ENCODE results near the gene KIF16B.

The KIF16B gene

DNA sequence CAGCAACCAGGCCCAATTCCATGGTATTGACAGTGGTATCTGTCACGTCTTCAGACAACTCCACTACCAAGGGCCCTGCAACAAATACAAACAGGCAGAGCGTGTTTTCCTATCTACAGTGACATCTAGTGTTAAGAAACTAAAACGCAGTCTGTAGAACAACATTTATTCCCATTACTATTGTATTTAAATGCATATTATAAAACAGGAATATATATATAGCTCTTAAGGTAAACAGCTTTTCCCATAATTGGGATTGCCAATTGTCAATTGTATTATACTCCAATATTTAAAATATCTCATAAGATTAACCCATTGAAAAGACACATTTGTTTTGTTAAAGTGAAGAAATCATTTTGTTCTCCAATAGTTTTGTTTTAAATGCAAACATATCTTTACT is 97.2 kb downstream of the KIF16B start:
- Histone ChIP-seq H3K4me3 (replicated peaks; ENCODE audit: insufficient read depth, low read length) (no peak overlapping the region), H3K27ac (replicated peaks) (no peak overlapping the region), H3K27me3 (ENCODE audit: insufficient read depth, poor library complexity, severe bottlenecking) (peaks cover 3% of the 10 kb centered on the region)
- DNase-seq (ENCODE audit: low read depth in 1 of 2, low spot score in 1 of 2): no peak
- TF ChIP-seq, protein P1, sequence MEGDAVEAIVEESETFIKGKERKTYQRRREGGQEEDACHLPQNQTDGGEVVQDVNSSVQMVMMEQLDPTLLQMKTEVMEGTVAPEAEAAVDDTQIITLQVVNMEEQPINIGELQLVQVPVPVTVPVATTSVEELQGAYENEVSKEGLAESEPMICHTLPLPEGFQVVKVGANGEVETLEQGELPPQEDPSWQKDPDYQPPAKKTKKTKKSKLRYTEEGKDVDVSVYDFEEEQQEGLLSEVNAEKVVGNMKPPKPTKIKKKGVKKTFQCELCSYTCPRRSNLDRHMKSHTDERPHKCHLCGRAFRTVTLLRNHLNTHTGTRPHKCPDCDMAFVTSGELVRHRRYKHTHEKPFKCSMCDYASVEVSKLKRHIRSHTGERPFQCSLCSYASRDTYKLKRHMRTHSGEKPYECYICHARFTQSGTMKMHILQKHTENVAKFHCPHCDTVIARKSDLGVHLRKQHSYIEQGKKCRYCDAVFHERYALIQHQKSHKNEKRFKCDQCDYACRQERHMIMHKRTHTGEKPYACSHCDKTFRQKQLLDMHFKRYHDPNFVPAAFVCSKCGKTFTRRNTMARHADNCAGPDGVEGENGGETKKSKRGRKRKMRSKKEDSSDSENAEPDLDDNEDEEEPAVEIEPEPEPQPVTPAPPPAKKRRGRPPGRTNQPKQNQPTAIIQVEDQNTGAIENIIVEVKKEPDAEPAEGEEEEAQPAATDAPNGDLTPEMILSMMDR (IDR thresholded peaks at IDR 0.05; ENCODE audit: insufficient read depth, low read length): peak; percentile 49
- TF ChIP-seq POLR2AphosphoS5 (IDR thresholded peaks at IDR 0.05; ENCODE audit: low read depth) (no peak), GABPA (IDR thresholded peaks at IDR 0.05; ENCODE audit: low read depth) (no peak), SPI1 (IDR thresholded peaks at IDR 0.05; ENCODE audit: borderline replicate concordance, low read depth) (no peak)
- TF ChIP-seq, protein P2, sequence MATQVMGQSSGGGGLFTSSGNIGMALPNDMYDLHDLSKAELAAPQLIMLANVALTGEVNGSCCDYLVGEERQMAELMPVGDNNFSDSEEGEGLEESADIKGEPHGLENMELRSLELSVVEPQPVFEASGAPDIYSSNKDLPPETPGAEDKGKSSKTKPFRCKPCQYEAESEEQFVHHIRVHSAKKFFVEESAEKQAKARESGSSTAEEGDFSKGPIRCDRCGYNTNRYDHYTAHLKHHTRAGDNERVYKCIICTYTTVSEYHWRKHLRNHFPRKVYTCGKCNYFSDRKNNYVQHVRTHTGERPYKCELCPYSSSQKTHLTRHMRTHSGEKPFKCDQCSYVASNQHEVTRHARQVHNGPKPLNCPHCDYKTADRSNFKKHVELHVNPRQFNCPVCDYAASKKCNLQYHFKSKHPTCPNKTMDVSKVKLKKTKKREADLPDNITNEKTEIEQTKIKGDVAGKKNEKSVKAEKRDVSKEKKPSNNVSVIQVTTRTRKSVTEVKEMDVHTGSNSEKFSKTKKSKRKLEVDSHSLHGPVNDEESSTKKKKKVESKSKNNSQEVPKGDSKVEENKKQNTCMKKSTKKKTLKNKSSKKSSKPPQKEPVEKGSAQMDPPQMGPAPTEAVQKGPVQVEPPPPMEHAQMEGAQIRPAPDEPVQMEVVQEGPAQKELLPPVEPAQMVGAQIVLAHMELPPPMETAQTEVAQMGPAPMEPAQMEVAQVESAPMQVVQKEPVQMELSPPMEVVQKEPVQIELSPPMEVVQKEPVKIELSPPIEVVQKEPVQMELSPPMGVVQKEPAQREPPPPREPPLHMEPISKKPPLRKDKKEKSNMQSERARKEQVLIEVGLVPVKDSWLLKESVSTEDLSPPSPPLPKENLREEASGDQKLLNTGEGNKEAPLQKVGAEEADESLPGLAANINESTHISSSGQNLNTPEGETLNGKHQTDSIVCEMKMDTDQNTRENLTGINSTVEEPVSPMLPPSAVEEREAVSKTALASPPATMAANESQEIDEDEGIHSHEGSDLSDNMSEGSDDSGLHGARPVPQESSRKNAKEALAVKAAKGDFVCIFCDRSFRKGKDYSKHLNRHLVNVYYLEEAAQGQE (IDR thresholded peaks at IDR 0.05; ENCODE audit: insufficient replicate concordance, low read depth): no peak

DNA sequence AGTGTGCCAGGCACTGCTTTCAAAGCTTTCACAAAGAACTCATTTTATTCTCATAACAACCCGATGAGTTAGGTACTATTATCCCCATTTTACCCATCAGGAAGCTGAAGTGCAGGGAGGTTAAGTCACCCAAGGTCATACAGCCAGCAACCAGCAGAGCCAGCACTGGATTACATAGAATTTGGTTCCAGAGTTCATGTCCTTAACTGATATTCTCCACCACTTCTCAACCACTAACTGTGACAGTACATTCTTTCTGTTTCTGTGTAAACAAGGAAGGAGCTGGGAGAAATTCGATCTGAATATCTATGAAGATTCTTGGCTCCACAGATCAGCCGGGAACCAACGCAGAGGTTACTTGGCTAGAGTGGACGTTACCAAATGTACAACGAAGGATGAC is 98.0 kb downstream of the KIF16B start:
- DNase-seq (ENCODE audit: low read depth in 1 of 2, low spot score in 1 of 2): no peak
- Histone ChIP-seq H3K27ac (replicated peaks) (no peak overlapping the region), H3K27me3 (ENCODE audit: insufficient read depth, poor library complexity, severe bottlenecking) (peaks cover 3% of the 10 kb centered on the region), H3K4me3 (replicated peaks; ENCODE audit: insufficient read depth, low read length) (no peak overlapping the region)
- TF ChIP-seq SPI1 (IDR thresholded peaks at IDR 0.05; ENCODE audit: borderline replicate concordance, low read depth): no peak
- TF ChIP-seq, protein P2 (IDR thresholded peaks at IDR 0.05; ENCODE audit: insufficient replicate concordance, low read depth): no peak
- no peak for TF ChIP-seq POLR2AphosphoS5 (IDR thresholded peaks at IDR 0.05; ENCODE audit: low read depth)
- no peak for TF ChIP-seq GABPA (IDR thresholded peaks at IDR 0.05; ENCODE audit: low read depth)

DNA sequence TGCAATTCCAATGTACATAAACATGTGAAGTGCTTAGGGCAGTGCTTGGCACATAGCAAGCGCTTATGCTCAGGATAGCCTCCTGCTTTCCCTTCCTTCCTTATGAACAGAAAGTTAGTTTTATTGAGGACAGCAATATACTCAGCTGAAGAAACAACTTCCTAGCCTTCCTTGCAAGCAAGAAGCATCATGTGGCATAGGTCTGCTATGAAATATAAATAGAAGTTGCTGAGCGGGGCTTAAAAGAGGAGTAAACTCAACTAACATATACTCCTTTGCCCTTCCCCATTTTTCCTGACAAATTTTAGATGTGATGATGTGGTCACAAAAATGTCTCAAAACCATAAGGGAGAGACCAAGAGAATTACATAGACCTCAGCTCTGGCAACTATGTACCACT is 98.9 kb downstream of the KIF16B start:
- Histone ChIP-seq H3K4me3 (replicated peaks; ENCODE audit: insufficient read depth, low read length) (no peak overlapping the region), H3K27me3 (ENCODE audit: insufficient read depth, poor library complexity, severe bottlenecking) (peaks cover 3% of the 10 kb centered on the region), H3K27ac (replicated peaks) (no peak overlapping the region)
- no peak for TF ChIP-seq GABPA (IDR thresholded peaks at IDR 0.05; ENCODE audit: low read depth)
- TF ChIP-seq, protein P2 (IDR thresholded peaks at IDR 0.05; ENCODE audit: insufficient replicate concordance, low read depth): no peak
- no peak for TF ChIP-seq POLR2AphosphoS5 (IDR thresholded peaks at IDR 0.05; ENCODE audit: low read depth)
- TF ChIP-seq, protein P1 (IDR thresholded peaks at IDR 0.05; ENCODE audit: insufficient read depth, low read length): no peak
- no peak for TF ChIP-seq SPI1 (IDR thresholded peaks at IDR 0.05; ENCODE audit: borderline replicate concordance, low read depth)
- DNase-seq (ENCODE audit: low read depth in 1 of 2, low spot score in 1 of 2): no peak
